Lung (tissue), 12 donors: ENCODE results near the gene METTL17. TPM values are rescaled to one million over a fixed set of nuclear protein-coding genes. Genes with fewer than 3 reads are reported as not detected.

Experiments used
- ATAC-seq: fragments of 200-7000 bp; cut with Tn5 transposase; one replicate; pipeline ENCODE4 v1.9.1; 2020; ENCODE audit warnings: moderate number of reproducible peaks; ENCODE audit not compliant: insufficient read depth, low FRiP score
- DNase-seq, 3 donors: peaks; one replicate each; pipeline ENCODE4 v3.0.0-alpha.2; 2013 to 2017
- H3K27ac ChIP-seq, 2 donors: one replicate each; pipeline ENCODE4 v1.5.1; 2013; ENCODE audit warnings: mild to moderate bottlenecking in 2 of 2, moderate library complexity in 2 of 2, control low read depth in 1 of 2, inconsistent platforms in 1 of 2, low read depth in 1 of 2, low read length in 1 of 2
- H3K27me3 ChIP-seq, 3 donors: one replicate each; pipeline ENCODE4 v1.5.1; 2013; ENCODE audit warnings: low read length in 2 of 3; ENCODE audit not compliant: control insufficient read depth in 3 of 3, insufficient read depth in 3 of 3
- H3K36me3 ChIP-seq, 4 donors: one replicate each; pipeline ENCODE4 v1.5.1; 2013; ENCODE audit warnings: low read length in 4 of 4, mild to moderate bottlenecking in 1 of 4, moderate library complexity in 1 of 4; ENCODE audit not compliant: control insufficient read depth in 4 of 4, insufficient read depth in 4 of 4
- H3K4me1 ChIP-seq, 5 donors: one replicate each; pipeline ENCODE4 v1.5.1; 2013; ENCODE audit warnings: low read length in 5 of 5, mild to moderate bottlenecking in 2 of 5, moderate library complexity in 1 of 5; ENCODE audit not compliant: control insufficient read depth in 5 of 5, insufficient read depth in 5 of 5
- H3K4me3 ChIP-seq: one replicate; pipeline ENCODE4 v1.5.1; 2013; ENCODE audit warnings: mild to moderate bottlenecking, control low read depth, moderate library complexity
- H3K9ac ChIP-seq, 2 donors: one replicate each; pipeline ENCODE4 v1.5.1; 2013; ENCODE audit warnings: low read length in 2 of 2, control low read depth in 1 of 2; ENCODE audit not compliant: insufficient read depth in 1 of 2
- H3K9me3 ChIP-seq, 4 donors: one replicate each; pipeline ENCODE4 v1.5.1; 2013; ENCODE audit warnings: low read length in 3 of 4, mild to moderate bottlenecking in 1 of 4, moderate library complexity in 1 of 4; ENCODE audit not compliant: control insufficient read depth in 4 of 4, insufficient read depth in 3 of 4
- CTCF ChIP-seq: IDR thresholded peaks from 2 replicates; pipeline ENCODE4 v1.5.1; 2012; ENCODE audit warnings: mild to moderate bottlenecking; ENCODE audit errors: control extremely low read depth, extremely low read depth
- WGBS, 2 donors: extraction: QIAGEN DNeasy Blood & Tissue Kit; methylation state at CpG; one replicate each; pipeline ENCODE4 v1.1.7; 2013; 5-methylcytosine and 5-hydroxymethylcytosine counted together
- polyA plus RNA-seq, 2 donors: library from polyadenylated mRNA; stranded (reverse); fragments of 200-250 nt; gene quantifications; one replicate each; pipeline ENCODE4 v1.2.1, GENCODE V29; 2013
- total RNA-seq, 2 donors: library from RNA; depleted of rRNA in 1 of 2; stranded (reverse); fragments of >200 nt in 1 of 2; gene quantifications; one replicate each; pipeline ENCODE4 v1.2.1, GENCODE V29; 2014 to 2021
- donor health status: control.
- donor health status: control.
- donor health status: Bipolar disorder and iron deficiency.
- donor health status: healthy.
- donor health status: DM: yes; HTN: yes; CAD: no.

Gene METTL17
- total and polyA plus RNA-seq, 4 donors, result 51.2 to 67.1 (median 56.7) TPM

- Histone ChIP-seq H3K4me3 (peak overlapping the region; percentile 39), H3K36me3 (no peaks in the 10 kb centered on the region), H3K27ac (peak overlapping the region; percentile 62 to 71), H3K9me3 (no peaks in the 10 kb centered on the region), H3K4me1 (peaks cover 0 to 11% (median 0%) of the 10 kb centered on the region in 5 donors), H3K27me3 (peaks cover 0 to 6% (median 0%) of the 10 kb centered on the region in 3 donors), H3K9ac (peak overlapping the region in 1 of 2 donors; percentile 75)
- DNase-seq (peak; percentile 89 to 91 (median 91)), ATAC-seq (peak; percentile 93)
- TF ChIP-seq CTCF, result peak; percentile 95
- 0% methylated on average over 47 of the region's 47 CpGs for WGBS, 2 donors
These were observed 18.6 kb upstream of the METTL17 start for GRCh38 chr14:20970983-20971704.

GRCh38 chr14:20971705-20972021, 18.1 kb upstream of the METTL17 start:
- Histone ChIP-seq H3K9ac (peak overlapping the region in 1 of 2 donors; percentile 75), H3K9me3 (no peaks in the 10 kb centered on the region), H3K27ac (peak overlapping the region in 1 of 2 donors; percentile 43), H3K27me3 (peaks cover 0 to 6% (median 0%) of the 10 kb centered on the region in 3 donors), H3K4me1 (peaks cover 0 to 11% (median 0%) of the 10 kb centered on the region in 5 donors), H3K4me3 (no peak overlapping the region), H3K36me3 (no peaks in the 10 kb centered on the region)
- DNase-seq (no peak), ATAC-seq (peak; percentile 23)
- no peak for TF ChIP-seq CTCF
- 9 to 12% methylated on average over 8 of the region's 8 CpGs for WGBS, 2 donors

GRCh38 chr14:20973501-20973900, 16.3 kb upstream of the METTL17 start:
- H3K4me3 ChIP-seq, result no peak overlapping the region
- H3K27ac ChIP-seq, result no peak overlapping the region
- WGBS, 2 donors, result 96 to 98% methylated on average over 3 of the region's 3 CpGs
- no peaks in the 10 kb centered on the region for H3K9me3 ChIP-seq
- peaks cover 0 to 11% (median 0%) of the 10 kb centered on the region in 5 donors for H3K4me1 ChIP-seq
- ATAC-seq (no peak), DNase-seq (no peak)
- H3K9ac ChIP-seq, result no peak overlapping the region
- no peaks in the 10 kb centered on the region for H3K27me3 ChIP-seq
- TF ChIP-seq CTCF, result no peak
- H3K36me3 ChIP-seq, result no peaks in the 10 kb centered on the region
